GM21526 (cell line): Measurements from ENCODE around the gene PNLIPRP1.

ENCODE experiments used
- ATAC-seq: cut with Tn5 transposase; IDR thresholded peaks from one replicate; pipeline ENCODE4 v1.9.1; 2021; ENCODE audit warnings: moderate library complexity; ENCODE audit not compliant: unreplicated experiment, low FRiP score

PNLIPRP1 gene

DNA sequence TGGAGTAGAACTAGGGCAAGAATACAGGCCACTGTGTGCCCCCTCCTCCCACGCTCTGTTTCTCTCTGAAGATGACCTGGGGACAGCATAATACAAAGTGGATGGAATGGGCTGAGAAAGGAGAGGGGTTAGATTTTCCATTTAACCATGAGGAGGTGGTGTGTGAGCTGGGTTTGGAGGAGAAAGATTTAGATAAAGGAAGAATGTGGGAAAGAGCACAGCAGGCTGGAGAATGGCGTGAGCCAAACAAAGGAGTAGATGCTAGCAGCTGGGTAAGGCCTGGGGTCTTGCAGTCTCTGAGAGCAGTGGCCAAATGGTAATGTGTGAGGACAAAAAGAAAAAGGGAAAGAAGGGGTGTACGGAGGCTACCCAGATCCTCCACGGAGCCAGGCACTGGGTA, 38.6 kb downstream of the PNLIPRP1 start:
- no peak for ATAC-seq

DNA sequence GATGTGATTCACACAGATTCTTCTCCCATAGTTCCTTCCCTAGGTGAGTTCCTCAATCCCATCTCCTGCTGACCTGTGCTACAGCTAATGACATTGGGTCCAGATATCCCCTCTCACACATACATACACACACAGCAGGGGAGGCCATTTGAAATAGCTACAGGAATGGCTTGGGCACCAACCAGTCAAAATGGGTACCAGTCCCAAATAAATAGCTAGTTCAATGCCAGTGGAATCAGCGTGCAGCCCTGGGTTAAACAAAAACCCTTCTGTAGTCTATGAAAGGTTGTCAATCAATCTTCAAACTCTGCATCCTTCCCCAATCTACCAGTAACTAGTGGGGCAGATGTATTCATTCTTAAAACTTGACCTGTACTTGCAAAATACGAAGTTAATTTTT, 39.3 kb downstream of the PNLIPRP1 start:
- no peak for ATAC-seq

GRCh38 chr10:116631871-116632295, 41.1 kb downstream of the PNLIPRP1 start:
- ATAC-seq = no peak

DNA sequence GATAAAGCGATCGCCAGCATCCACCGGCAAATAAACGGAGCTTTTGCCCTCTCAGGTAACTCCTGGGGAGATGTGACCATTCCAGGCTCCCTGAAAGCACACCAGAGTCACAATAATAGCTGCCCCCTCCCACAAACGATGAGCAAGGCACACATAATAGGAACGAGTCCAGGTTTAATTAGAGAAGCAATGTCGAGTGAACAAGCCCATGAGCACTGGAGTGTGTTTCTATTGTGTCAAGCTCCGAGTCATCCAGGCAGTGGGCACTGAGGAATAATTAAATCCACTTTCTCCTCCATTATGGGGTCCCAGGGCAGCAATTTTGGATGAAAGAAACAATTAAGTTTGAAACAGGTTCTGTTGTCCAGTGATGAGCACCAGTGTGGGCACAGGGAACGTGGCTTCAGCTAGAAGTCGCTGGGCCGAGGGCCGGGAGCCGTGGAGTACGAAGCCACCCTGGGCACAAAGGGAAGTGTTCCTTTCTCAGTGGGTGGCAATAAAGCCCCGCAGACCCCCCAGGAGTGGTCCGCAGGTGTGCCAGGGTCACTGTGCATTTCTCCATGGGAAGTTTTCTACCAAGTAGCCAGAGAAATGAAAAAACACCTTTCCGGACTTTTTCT, 41.9 kb downstream of the PNLIPRP1 start:
- no peak for ATAC-seq

DNA sequence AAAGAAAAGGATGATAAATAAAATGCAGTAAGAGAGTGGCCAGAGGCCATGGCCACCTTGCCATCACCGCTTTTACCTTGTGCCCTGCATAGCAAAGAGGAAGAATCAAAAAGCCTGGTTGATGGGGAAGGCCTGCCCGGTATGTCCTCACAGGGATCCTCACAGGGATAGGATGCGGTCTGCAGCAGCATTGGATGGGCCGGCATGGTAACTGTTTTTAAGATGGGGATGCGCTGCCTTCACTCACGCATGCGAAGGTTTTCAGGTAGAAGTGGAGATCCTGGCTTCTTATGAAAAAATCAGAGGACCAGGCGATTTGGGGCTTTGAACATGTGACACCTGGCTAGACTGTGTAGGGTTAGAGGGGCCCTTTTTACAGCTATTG, 42.4 kb downstream of the PNLIPRP1 start:
- no peak for ATAC-seq

DNA sequence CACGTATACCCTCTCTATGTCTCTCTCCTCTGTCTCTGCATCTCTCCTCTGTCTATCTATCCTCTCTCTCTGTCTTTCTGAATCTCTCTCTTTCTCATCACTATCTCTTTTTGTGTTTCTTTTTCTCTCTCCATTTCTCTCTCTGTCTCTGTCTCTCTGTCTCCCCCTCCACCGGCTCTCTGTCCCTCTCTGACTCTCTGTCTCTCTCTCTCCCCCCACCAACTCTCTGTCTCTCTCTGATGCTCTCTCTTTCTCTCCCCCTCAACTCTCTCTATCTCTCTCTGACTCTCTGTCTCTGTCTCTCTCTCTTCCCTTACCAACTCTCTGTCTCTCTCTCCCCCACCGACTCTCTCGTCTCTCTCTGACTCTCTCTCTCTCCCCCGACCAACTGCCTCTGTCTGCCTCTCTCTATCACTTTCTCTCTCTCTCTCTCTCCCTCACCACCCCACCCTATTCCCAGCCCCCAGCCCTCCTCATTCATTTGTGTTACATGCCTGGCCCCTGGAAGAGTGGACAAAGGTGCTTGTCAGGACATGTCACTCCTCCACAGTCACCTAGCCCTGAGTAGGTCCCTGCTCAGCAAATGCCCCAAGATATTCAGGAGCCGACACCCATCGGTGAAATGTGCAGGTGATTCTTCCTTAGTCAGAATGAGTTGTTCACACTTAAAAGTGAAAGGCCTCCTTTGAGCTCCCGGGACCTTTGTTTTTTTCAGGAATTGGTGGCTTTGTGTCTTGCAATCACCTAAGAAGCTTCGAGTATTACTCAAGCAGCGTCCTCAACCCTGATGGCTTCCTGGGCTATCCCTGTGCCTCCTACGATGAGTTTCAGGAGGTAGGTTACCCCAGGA, 43.6 kb downstream of the PNLIPRP1 start:
- no peak for ATAC-seq

GRCh38 chr10:116636385-116636784, 45.6 kb downstream of the PNLIPRP1 start:
- no peak for ATAC-seq

- no peak for ATAC-seq
Measured at GRCh38 chr10:116636976-116637375, 46.2 kb downstream of the PNLIPRP1 start.

DNA sequence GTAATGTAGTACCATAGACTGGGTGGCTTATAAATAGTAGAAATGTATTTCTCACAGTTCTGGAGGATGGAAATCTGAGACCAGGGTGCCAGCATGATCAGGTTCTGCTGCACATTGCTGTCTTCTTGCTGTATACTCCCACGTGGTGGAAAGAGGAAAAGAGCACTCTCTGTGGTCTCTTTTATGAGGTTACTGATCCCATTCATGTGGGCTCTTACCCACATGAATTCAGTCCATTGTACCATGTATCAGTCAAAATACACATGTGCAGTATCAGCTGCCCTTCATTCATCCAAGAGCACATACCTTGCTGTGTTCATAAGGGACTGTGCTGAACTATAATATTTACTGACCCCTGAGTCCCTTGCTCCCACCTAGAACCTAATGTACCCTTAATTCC, 47.1 kb downstream of the PNLIPRP1 start:
- no peak for ATAC-seq

- no peak for ATAC-seq
Measured at GRCh38 chr10:116646502-116646901, 55.7 kb downstream of the PNLIPRP1 start.

DNA sequence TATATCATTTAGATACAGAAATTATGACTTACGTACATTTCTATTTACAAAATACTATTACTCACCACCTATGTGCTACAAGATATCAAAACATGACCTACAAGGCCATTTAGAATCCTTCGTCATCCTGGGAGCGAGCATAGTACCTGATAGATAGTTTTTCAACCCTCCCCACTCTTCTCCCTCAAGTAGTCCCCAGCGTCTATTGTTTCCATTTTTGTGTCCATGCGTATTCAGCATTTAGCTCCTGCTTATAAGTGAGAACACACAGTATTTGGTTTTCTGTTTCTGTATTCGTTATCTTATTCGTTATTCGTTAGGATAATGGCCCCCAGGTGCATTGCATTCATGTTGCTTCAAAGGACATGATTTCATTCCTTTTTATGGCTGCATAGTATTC, 58.1 kb downstream of the PNLIPRP1 start:
- ATAC-seq = no peak

DNA sequence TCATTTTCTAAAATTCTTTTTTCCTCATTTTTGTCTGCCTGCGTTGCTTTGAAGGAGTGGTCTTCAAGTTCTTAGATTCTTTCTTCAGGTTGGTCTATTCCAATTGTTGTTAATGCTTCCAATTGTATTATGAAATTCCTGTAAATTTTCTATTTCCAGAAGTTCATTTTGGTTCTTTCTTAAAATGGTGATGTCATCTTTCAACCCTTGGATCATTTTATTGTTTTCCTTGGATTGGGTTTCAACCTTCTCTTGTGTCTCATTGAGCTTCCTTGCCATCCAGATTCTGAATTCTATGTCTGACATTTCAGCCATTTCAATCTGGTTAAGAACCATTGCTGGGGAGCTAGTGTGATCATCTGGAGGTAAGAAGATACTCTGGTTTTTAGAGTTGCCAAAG, 63.1 kb downstream of the PNLIPRP1 start:
- ATAC-seq = no peak

- ATAC-seq = no peak
Measured at GRCh38 chr10:116654816-116655215, 64.1 kb downstream of the PNLIPRP1 start.

- ATAC-seq = no peak
Measured at GRCh38 chr10:116655568-116655967, 64.8 kb downstream of the PNLIPRP1 start.

DNA sequence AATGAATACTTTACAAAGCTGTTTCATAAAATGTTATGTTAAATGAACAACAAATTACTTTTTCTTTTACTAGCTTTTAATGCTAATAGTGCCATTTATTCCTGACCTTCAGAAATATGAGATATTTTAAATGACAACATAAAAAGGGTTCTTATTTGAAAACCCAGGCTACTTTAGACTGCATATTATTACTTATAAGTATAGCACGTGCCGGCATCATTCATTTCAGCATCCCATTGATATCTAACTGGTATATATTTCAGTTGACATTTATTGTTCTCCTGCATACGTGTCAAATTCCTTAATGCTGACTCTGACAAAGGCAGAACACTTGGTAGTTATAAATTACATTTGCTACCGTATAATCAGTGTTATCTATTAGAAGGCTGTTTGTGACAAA, 65.3 kb downstream of the PNLIPRP1 start:
- ATAC-seq = no peak

- ATAC-seq = no peak
Measured at GRCh38 chr10:116657863-116658551, 67.2 kb downstream of the PNLIPRP1 start.
